HepG2 (cell line): ENCODE data around the gene CSTB. TPM values are rescaled to one million over a fixed set of nuclear protein-coding genes. Genes with fewer than 3 reads are reported as not detected.
A peak's percentile ranks its signal among the peaks of the same experiment; 100 is the strongest.

Experiments used
- ATAC-seq: fragments of 200-7000 bp; cut with Tn5 transposase; 3 replicates; pipeline ENCODE4 v1.9.1; 2020; ENCODE audit warnings: mild to moderate bottlenecking, moderate library complexity
- BruUV-seq: library from RNA; stranded (reverse); fragments of 400-500 nt; replicated peaks from 2 replicates; lab custom pipeline; 2021; lab: Mats Ljungman, UMichigan
- CTCF ChIA-PET: fragments of 300-600 bp; formaldehyde crosslinking; extraction: SDS; loops from one replicate; lab custom pipeline; 2021; ENCODE audit warnings: low total read pairs, inconsistent platforms, low intra/inter-chr PET ratio; lab: Yijun Ruan, JAX
- POLR2A ChIA-PET: fragments of 350-600 bp; sonication (Branson Sonifier 250); formaldehyde crosslinking; loops from one replicate; lab custom pipeline; 2020; ENCODE audit warnings: antibody characterized with exemption, inconsistent platforms; lab: Yijun Ruan, JAX
- DNase-seq: peaks from one replicate; pipeline ENCODE4 v3.0.0-alpha.2; 2015; ENCODE audit warnings: low spot score
- FAIRE-seq: peaks from 3 replicates; lab custom pipeline; 2011; peaks lifted over from hg19 to GRCh38; lab: Jason Lieb, UNC
- H2AFZ ChIP-seq: one replicate; pipeline ENCODE4 v1.6.1; 2011; ENCODE audit warnings: low read length, inconsistent platforms
- H3K27ac ChIP-seq: fragments of 300-600 bp; 3 replicates; pipeline ENCODE4 v1.8.0; 2011; ENCODE audit warnings: mixed run types, mild to moderate bottlenecking, mixed read lengths, low read length, inconsistent platforms; ENCODE audit not compliant: insufficient read depth; ENCODE audit errors: extremely low read length
- H3K27me3 ChIP-seq, 2 experiments: fragments of 200-600 bp in 1 of 2; 2 replicates in 1 of 2; 3 replicates in 1 of 2; pipeline versions ENCODE4 v1.6.0 to v1.8.0; 2011; ENCODE audit warnings: low read length in 2 of 2, mild to moderate bottlenecking in 2 of 2, moderate library complexity in 2 of 2, inconsistent platforms in 1 of 2; ENCODE audit not compliant: insufficient read depth in 2 of 2, control insufficient read depth in 1 of 2
- H3K36me3 ChIP-seq, 2 experiments: fragments of 200-600 bp in 1 of 2; replicated peaks in 1 of 2; 2 replicates in 1 of 2; 3 replicates in 1 of 2; pipeline versions ENCODE4 v1.5.1 to v1.8.0; 2011; ENCODE audit warnings: low read length in 2 of 2, inconsistent platforms in 1 of 2; ENCODE audit not compliant: insufficient read depth in 2 of 2, control insufficient read depth in 1 of 2
- H3K4me1 ChIP-seq: 2 replicates; pipeline ENCODE4 v1.5.1; 2012; ENCODE audit warnings: low read length, inconsistent platforms; ENCODE audit not compliant: insufficient read depth
- H3K4me2 ChIP-seq: 2 replicates; pipeline ENCODE4 v1.6.0; 2011; ENCODE audit warnings: low read depth, low read length, inconsistent platforms
- H3K4me3 ChIP-seq, 3 experiments: fragments of 200-600 bp in 1 of 3; sonication (generic), shearing (Covaris generic) in 1 of 3; replicated peaks in 1 of 3; 2 replicates each; pipeline ENCODE4 v1.5.1; 2011 to 2016; ENCODE audit warnings: low read length in 3 of 3, inconsistent platforms in 2 of 3, low read depth in 2 of 3, mild to moderate bottlenecking in 2 of 3, control low read depth in 1 of 3, mixed read lengths in 1 of 3; ENCODE audit not compliant: insufficient read depth in 1 of 3
- H3K79me2 ChIP-seq: one replicate; pipeline ENCODE4 v1.6.1; 2011; ENCODE audit warnings: low read length, inconsistent platforms; ENCODE audit not compliant: insufficient read depth
- H3K9ac ChIP-seq: 2 replicates; pipeline ENCODE4 v1.6.0; 2011; ENCODE audit warnings: mild to moderate bottlenecking, low read depth, low read length, inconsistent platforms; ENCODE audit not compliant: insufficient read depth
- H3K9me3 ChIP-seq: 2 replicates; pipeline ENCODE4 v1.5.1; 2012; ENCODE audit warnings: mild to moderate bottlenecking, low read length
- H4K20me1 ChIP-seq: 2 replicates; pipeline ENCODE4 v1.6.0; 2011; ENCODE audit warnings: inconsistent platforms, mild to moderate bottlenecking, low read length, moderate library complexity; ENCODE audit not compliant: insufficient read depth
- ESRRA ChIP-seq: sonication (generic); formaldehyde crosslinking; IDR thresholded peaks from 2 replicates; pipeline ENCODE4 v1.5.1; 2020; ENCODE audit warnings: mild to moderate bottlenecking, low read depth, missing genetic modification reagents
- GABPB1 ChIP-seq: IDR thresholded peaks from 2 replicates; pipeline ENCODE4 v1.6.1; 2016; ENCODE audit warnings: mild to moderate bottlenecking, missing genetic modification reagents, moderate library complexity, missing compliant biosample characterization
- HNF4G ChIP-seq, 2 experiments: sonication (generic) in 1 of 2; formaldehyde crosslinking in 1 of 2; IDR thresholded peaks; 2 replicates each; pipeline versions ENCODE4 v1.4.0 to v1.6.1; 2011 to 2020; ENCODE audit warnings: borderline replicate concordance in 2 of 2, low read depth in 2 of 2, mild to moderate bottlenecking in 2 of 2, low read length in 1 of 2, missing genetic modification reagents in 1 of 2, moderate library complexity in 1 of 2
- RCOR2 ChIP-seq: IDR thresholded peaks from 2 replicates; pipeline ENCODE4 v1.6.1; 2016; ENCODE audit warnings: missing biosample characterization, missing genetic modification reagents
- RNF2 ChIP-seq: fragments of 450-650 bp; conservative IDR thresholded peaks from 2 replicates; pipeline ENCODE4 v1.6.1; 2016; ENCODE audit warnings: low read depth
- TFAP4 ChIP-seq: sonication (generic); IDR thresholded peaks from 2 replicates; pipeline ENCODE4 v1.6.1; 2016; ENCODE audit warnings: low read depth, borderline replicate concordance
- ZFX ChIP-seq: sonication (generic); formaldehyde crosslinking; IDR thresholded peaks from 2 replicates; pipeline ENCODE4 v1.4.0; 2020; ENCODE audit warnings: mild to moderate bottlenecking, low read depth, missing genetic modification reagents, moderate library complexity
- ZNF232 ChIP-seq: sonication (generic); formaldehyde crosslinking; IDR thresholded peaks from 2 replicates; pipeline ENCODE4 v1.4.0; 2020; ENCODE audit warnings: missing genetic modification reagents, borderline replicate concordance
- ZNF407 ChIP-seq: sonication (generic); formaldehyde crosslinking; IDR thresholded peaks from one replicate; pipeline ENCODE4 v1.5.1; 2020; ENCODE audit warnings: mild to moderate bottlenecking, missing genetic modification reagents; ENCODE audit errors: not compliant biosample characterization
- ZNF510 ChIP-seq: sonication (generic); formaldehyde crosslinking; IDR thresholded peaks from 2 replicates; pipeline ENCODE4 v1.4.0; 2020; ENCODE audit warnings: low read depth, mild to moderate bottlenecking, missing genetic modification reagents
- ZNF703 ChIP-seq: sonication (generic); formaldehyde crosslinking; IDR thresholded peaks from 2 replicates; pipeline ENCODE4 v1.5.1; 2020; ENCODE audit warnings: missing genetic modification reagents, mild to moderate bottlenecking, moderate library complexity, borderline replicate concordance
- WGBS: methylation state at CpG from one replicate; pipeline ENCODE4 v1.1.6; 2017; ENCODE audit warnings: low lambda C conversion rate; 5-methylcytosine and 5-hydroxymethylcytosine counted together
- in situ Hi-C: cut with HindIII; loops from 2 replicates; pipeline ENCODE4 v1.10.0; 2017; ENCODE audit warnings: low pct_unique_long_range_greater_than_20kb; ENCODE audit not compliant: extremely low pct_ligation_motif_present
- intact Hi-C: fragments of 100-400 bp; cut with micrococcal nuclease; formaldehyde crosslinking; loops from one replicate; pipeline ENCODE4 v1.10.0; 2022; ENCODE audit not compliant: unreplicated experiment
- polyA plus RNA-seq, 8 experiments: library from polyadenylated mRNA; depleted of rRNA in 3 of 8; stranded (reverse) in 7 of 8; unstranded in 1 of 8; fragments of >200 nt; fragmentation: Illumina TruSeq in 4 of 8; extraction: Trizol in 4 of 8; gene quantifications; 2 replicates each; pipeline versions ENCODE4 v1.2.1 to v1.2.3, GENCODE V29; 2011 to 2016; ENCODE audit warnings: low read depth in 4 of 8, missing spikeins in 1 of 8, mixed read lengths in 1 of 8; ENCODE audit not compliant: insufficient read depth in 1 of 8
- total RNA-seq, 5 experiments: library from RNA; depleted of rRNA; stranded (reverse); fragments of >200 nt; fragmentation: Illumina TruSeq; extraction: Trizol; gene quantifications; 2 replicates each; pipeline ENCODE4 v1.2.3, GENCODE V29; 2016; ENCODE audit warnings: low read depth in 1 of 5

The CSTB gene
- total and polyA plus RNA-seq, 2 of the 13 experiments (the other 11 are each of a cell fraction or from before 2014, with no cell fraction given): 11.7 to 94.1 TPM

DNA sequence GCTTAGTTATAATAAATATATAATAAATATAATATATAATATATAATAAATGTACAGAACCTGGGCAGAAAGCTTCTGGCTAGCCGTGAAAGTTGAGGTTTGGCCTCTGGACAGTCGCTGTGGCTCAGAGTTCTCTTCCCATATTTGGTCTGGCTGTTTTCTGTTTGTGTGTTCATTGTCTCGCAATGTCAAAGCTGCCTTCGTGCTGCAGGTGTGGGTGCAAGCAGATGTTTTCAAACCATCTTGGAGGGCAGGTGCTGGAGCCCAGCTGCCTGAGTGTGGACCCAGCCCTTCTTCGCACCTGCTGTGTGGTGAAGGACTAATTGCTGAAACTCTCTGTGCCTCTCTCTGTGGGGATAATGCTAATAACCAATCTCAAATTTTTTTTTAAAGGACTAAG lies 3.6 kb upstream of the CSTB start:
- WGBS: 17% methylated on average over 5 of the region's 5 CpGs
- no peaks in the 10 kb centered on the region for H3K9me3 ChIP-seq
- H2AFZ ChIP-seq: no peak overlapping the region
- H3K27me3 ChIP-seq: no peaks in the 10 kb centered on the region
- no peak overlapping the region for H3K9ac ChIP-seq
- intact Hi-C loops (loop anchor here (10.0 kb wide), 1 partner anchor 75 kb away; no protein-coding TSS in a partner anchor), in situ Hi-C loops (no loop called here)
- POLR2A ChIA-PET: interaction anchor here (1.7 kb wide), 1 partner anchor 51 kb away, joined by 7 read pairs; no protein-coding TSS in a partner anchor
- peaks cover 84% of the 10 kb centered on the region for H3K4me1 ChIP-seq
- H3K4me3 ChIP-seq: peak overlapping the region in 1 of 3 experiments; percentile 20; a peak in 1 of 6 replicates
- CTCF ChIA-PET: no interaction called here
- H3K4me2 ChIP-seq: peak overlapping the region; percentile 61; the same call in 1 of the 2 replicates
- BruUV-seq: no TSS peak
- no peaks in the 10 kb centered on the region; a peak in 1 of 5 replicates for H3K36me3 ChIP-seq
- no peak overlapping the region for H3K27ac ChIP-seq
- FAIRE-seq: no peak
- ATAC-seq: no peak
- no peaks in the 10 kb centered on the region for H4K20me1 ChIP-seq
- H3K79me2 ChIP-seq: peaks cover 12% of the 10 kb centered on the region
- no peak for DNase-seq
- TF ChIP-seq RNF2 (no peak), ZNF232 (CRISPR knock-in tag) (0 out of 2 replicates have a peak, but pooled peaks have one; percentile 30), RCOR2 (CRISPR knock-in tag) (no peak; the same call in 1 of the 2 replicates), ZNF703 (CRISPR knock-in tag) (no peak), ZNF407 (CRISPR knock-in tag) (no peak), HNF4G (IDR thresholded peaks at IDR 0.05; ENCODE audit: borderline replicate concordance, low read depth, low read length) (no peak), HNF4G (CRISPR knock-in tag; IDR thresholded peaks at IDR 0.05; ENCODE audit: borderline replicate concordance, low read depth) (no peak), ZFX (no peak), TFAP4 (peak; percentile 43; the same call in 1 of the 2 replicates), ESRRA (no peak), GABPB1 (no peak), ZNF510 (CRISPR knock-in tag) (no peak)
